ENCODE data around the gene XPO6. TPM values are rescaled to one million over a fixed set of nuclear protein-coding genes. Genes with fewer than 3 reads are reported as not detected.

XPO6 gene
- total and polyA plus RNA-seq, 4 donors, result 27.5 to 50.0 (median 36.0) TPM

DNA sequence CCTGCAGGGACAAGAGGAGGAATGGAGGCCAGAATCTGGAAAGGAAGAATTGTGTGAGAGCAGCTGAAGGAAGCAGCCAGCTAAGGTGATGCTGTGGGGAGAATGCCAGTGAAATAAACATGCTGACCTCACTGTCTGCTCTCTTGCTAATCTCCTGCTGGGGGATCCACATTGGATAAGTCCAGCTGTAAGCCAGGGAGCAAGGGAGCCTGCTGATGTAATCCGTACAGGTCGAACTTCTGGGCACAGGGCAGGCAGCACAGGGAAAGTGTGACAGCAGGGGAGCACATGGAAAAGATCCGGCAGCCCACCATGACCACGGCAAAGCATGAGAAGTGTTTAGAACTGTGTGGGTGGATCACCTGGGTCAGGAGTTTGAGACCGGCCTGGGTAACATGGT lies 7.5 kb upstream of the XPO6 start:
- Histone ChIP-seq H3K36me3 (ENCODE audit: control insufficient read depth in 4 of 4, insufficient read depth in 3 of 4, low read depth in 1 of 4, low read length in 3 of 4) (no peaks in the 10 kb centered on the region), H3K9me3 (ENCODE audit: control insufficient read depth in 4 of 4, low read length in 3 of 4) (no peaks in the 10 kb centered on the region), H3K4me1 (ENCODE audit: control insufficient read depth in 4 of 4, insufficient read depth in 4 of 4, low read length in 3 of 4) (no peaks in the 10 kb centered on the region), H3K27ac (ENCODE audit: low read depth in 1 of 2, low read length in 2 of 2) (no peak overlapping the region), H3K9ac (ENCODE audit: low read depth in 1 of 2, low read length in 2 of 2) (no peak overlapping the region), H3K27me3 (ENCODE audit: control insufficient read depth in 4 of 4, insufficient read depth in 4 of 4, low read length in 3 of 4) (no peaks in the 10 kb centered on the region), H3K4me3 (ENCODE audit: low read depth in 1 of 3, low read length in 3 of 3) (no peak overlapping the region)
- 82% methylated on average over 5 of the region's 5 CpGs for WGBS
- no peak for DNase-seq (ENCODE audit: low spot score)
- no peak for TF ChIP-seq GABPA (IDR thresholded peaks at IDR 0.05 in 1 of 2, conservative IDR thresholded peaks at IDR 0.05 in 1 of 2)

GRCh38 chr16:28218109-28218508 lies 6.3 kb upstream of the XPO6 start:
- H3K4me3 ChIP-seq (ENCODE audit: low read depth in 1 of 3, low read length in 3 of 3), result no peak overlapping the region

DNA sequence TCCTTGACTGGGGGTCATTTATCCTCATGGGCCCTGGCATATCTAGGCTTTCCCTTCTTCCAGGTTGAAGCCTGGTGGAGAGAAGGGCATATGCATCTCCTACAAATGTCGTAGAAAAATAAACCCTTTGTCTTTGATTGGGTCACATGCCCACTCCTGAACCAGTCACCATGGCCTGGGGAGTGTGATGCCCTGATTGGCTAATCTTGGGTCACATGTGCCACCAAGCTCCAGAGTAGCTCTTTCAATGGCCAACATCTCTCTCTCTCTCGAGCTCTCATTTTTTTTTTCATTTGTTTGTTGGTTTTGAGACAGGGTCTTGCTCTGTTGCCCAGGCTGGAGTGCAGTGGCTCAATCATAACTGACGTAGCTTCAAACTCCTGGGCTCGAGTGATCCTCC lies 5.6 kb upstream of the XPO6 start:
- Histone ChIP-seq H3K9me3 (ENCODE audit: control insufficient read depth in 4 of 4, low read length in 3 of 4) (no peaks in the 10 kb centered on the region), H3K27ac (ENCODE audit: low read depth in 1 of 2, low read length in 2 of 2) (no peak overlapping the region), H3K4me1 (ENCODE audit: control insufficient read depth in 4 of 4, insufficient read depth in 4 of 4, low read length in 3 of 4) (peaks cover 0 to under 1% (median 0%) of the 10 kb centered on the region in 4 donors), H3K27me3 (ENCODE audit: control insufficient read depth in 4 of 4, insufficient read depth in 4 of 4, low read length in 3 of 4) (no peaks in the 10 kb centered on the region), H3K9ac (ENCODE audit: low read depth in 1 of 2, low read length in 2 of 2) (no peak overlapping the region), H3K36me3 (ENCODE audit: control insufficient read depth in 4 of 4, insufficient read depth in 3 of 4, low read depth in 1 of 4, low read length in 3 of 4) (no peaks in the 10 kb centered on the region), H3K4me3 (ENCODE audit: low read depth in 1 of 3, low read length in 3 of 3) (no peak overlapping the region)
- no peak for TF ChIP-seq ZBTB33 (IDR thresholded peaks at IDR 0.05)
- no peak for TF ChIP-seq GABPA (IDR thresholded peaks at IDR 0.05 in 1 of 2, conservative IDR thresholded peaks at IDR 0.05 in 1 of 2)
- TF ChIP-seq TAF1 (conservative IDR thresholded peaks at IDR 0.05), result no peak
- TF ChIP-seq JUND (IDR thresholded peaks at IDR 0.05), result no peak
- no peak for TF ChIP-seq EGR1 (IDR thresholded peaks at IDR 0.05; ENCODE audit: low read depth in 2 of 2)
- TF ChIP-seq, protein P1, sequence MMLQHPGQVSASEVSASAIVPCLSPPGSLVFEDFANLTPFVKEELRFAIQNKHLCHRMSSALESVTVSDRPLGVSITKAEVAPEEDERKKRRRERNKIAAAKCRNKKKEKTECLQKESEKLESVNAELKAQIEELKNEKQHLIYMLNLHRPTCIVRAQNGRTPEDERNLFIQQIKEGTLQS (IDR thresholded peaks at IDR 0.05), result no peak
- no peak for TF ChIP-seq RAD21 (IDR thresholded peaks at IDR 0.05)
- TF ChIP-seq HNF4A (conservative IDR thresholded peaks at IDR 0.05), result no peak
- TF ChIP-seq FOXA1 (IDR thresholded peaks at IDR 0.05), result no peak
- TF ChIP-seq FOXA2 (IDR thresholded peaks at IDR 0.05), result no peak
- no peak for TF ChIP-seq MAX (IDR thresholded peaks at IDR 0.05)
- no peak for TF ChIP-seq YY1 (IDR thresholded peaks at IDR 0.05)
- 95% methylated on average over 4 of the region's 4 CpGs for WGBS
- DNase-seq (ENCODE audit: low spot score), result no peak

More at GRCh38 chr16:28218109-28218508, 6.3 kb upstream of the XPO6 start:
- Histone ChIP-seq H3K9ac (ENCODE audit: low read depth in 1 of 2, low read length in 2 of 2) (no peak overlapping the region), H3K27ac (ENCODE audit: low read depth in 1 of 2, low read length in 2 of 2) (no peak overlapping the region), H3K27me3 (ENCODE audit: control insufficient read depth in 4 of 4, insufficient read depth in 4 of 4, low read length in 3 of 4) (no peaks in the 10 kb centered on the region), H3K9me3 (ENCODE audit: control insufficient read depth in 4 of 4, low read length in 3 of 4) (no peaks in the 10 kb centered on the region), H3K4me1 (ENCODE audit: control insufficient read depth in 4 of 4, insufficient read depth in 4 of 4, low read length in 3 of 4) (no peaks in the 10 kb centered on the region), H3K36me3 (ENCODE audit: control insufficient read depth in 4 of 4, insufficient read depth in 3 of 4, low read depth in 1 of 4, low read length in 3 of 4) (no peaks in the 10 kb centered on the region)
- 74% methylated on average over 4 of the region's 4 CpGs for WGBS
- DNase-seq (ENCODE audit: low spot score), result no peak
- TF ChIP-seq TAF1 (conservative IDR thresholded peaks at IDR 0.05) (no peak), YY1 (IDR thresholded peaks at IDR 0.05) (no peak), RAD21 (IDR thresholded peaks at IDR 0.05) (peak; percentile 70 to 76), EGR1 (IDR thresholded peaks at IDR 0.05; ENCODE audit: low read depth in 2 of 2) (no peak)
- TF ChIP-seq, protein P2, sequence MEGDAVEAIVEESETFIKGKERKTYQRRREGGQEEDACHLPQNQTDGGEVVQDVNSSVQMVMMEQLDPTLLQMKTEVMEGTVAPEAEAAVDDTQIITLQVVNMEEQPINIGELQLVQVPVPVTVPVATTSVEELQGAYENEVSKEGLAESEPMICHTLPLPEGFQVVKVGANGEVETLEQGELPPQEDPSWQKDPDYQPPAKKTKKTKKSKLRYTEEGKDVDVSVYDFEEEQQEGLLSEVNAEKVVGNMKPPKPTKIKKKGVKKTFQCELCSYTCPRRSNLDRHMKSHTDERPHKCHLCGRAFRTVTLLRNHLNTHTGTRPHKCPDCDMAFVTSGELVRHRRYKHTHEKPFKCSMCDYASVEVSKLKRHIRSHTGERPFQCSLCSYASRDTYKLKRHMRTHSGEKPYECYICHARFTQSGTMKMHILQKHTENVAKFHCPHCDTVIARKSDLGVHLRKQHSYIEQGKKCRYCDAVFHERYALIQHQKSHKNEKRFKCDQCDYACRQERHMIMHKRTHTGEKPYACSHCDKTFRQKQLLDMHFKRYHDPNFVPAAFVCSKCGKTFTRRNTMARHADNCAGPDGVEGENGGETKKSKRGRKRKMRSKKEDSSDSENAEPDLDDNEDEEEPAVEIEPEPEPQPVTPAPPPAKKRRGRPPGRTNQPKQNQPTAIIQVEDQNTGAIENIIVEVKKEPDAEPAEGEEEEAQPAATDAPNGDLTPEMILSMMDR (IDR thresholded peaks at IDR 0.05; ENCODE audit: low read depth, low read length, missing input control), result peak; percentile 41
